HG03196 (cell line): ENCODE results near the gene ELF3.
"Not testable (repeated sequence)": the region's sequence is repeated elsewhere in the genome, so short reads cannot be mapped to it uniquely, and the experiment has no call there.

Experiments
- ATAC-seq: cut with Tn5 transposase; IDR thresholded peaks from one replicate; pipeline ENCODE4 v1.9.1; 2021; ENCODE audit not compliant: unreplicated experiment

The ELF3 gene

GRCh38 chr1:202007805-202008489 lies 2.4 kb upstream of the ELF3 start:
- no peak for ATAC-seq

- no peak for ATAC-seq
These were observed 834 bp upstream of the ELF3 start for GRCh38 chr1:202009326-202010179.

GRCh38 chr1:202011994-202012393 lies 1.6 kb downstream of the ELF3 start:
- no peak for ATAC-seq

GRCh38 chr1:202012544-202013478 lies 2.4 kb downstream of the ELF3 start:
- ATAC-seq: no peak

GRCh38 chr1:202013603-202014002 lies 3.2 kb downstream of the ELF3 start:
- ATAC-seq: no peak

GRCh38 chr1:202014060-202014459 lies 3.7 kb downstream of the ELF3 start:
- no peak for ATAC-seq

GRCh38 chr1:202014915-202015661 lies 4.7 kb downstream of the ELF3 start:
- ATAC-seq: no peak

- ATAC-seq: no peak
These were observed 5.2 kb downstream of the ELF3 start for GRCh38 chr1:202015662-202015937.

- no peak for ATAC-seq
These were observed 5.8 kb downstream of the ELF3 start for GRCh38 chr1:202016022-202016810.

- ATAC-seq: no peak
These were observed 6.7 kb downstream of the ELF3 start for GRCh38 chr1:202016811-202017748.

- no peak for ATAC-seq
These were observed 7.5 kb downstream of the ELF3 start for GRCh38 chr1:202017749-202018467.

GRCh38 chr1:202018468-202019234 lies 8.3 kb downstream of the ELF3 start:
- ATAC-seq: no peak

- ATAC-seq: not testable (repeated sequence)
These were observed 8.8 kb downstream of the ELF3 start for GRCh38 chr1:202019235-202019558.

- no peak for ATAC-seq
These were observed 12.6 kb downstream of the ELF3 start for GRCh38 chr1:202023001-202023433.

- no peak for ATAC-seq
These were observed 18.8 kb downstream of the ELF3 start for GRCh38 chr1:202029171-202029665.

- ATAC-seq: no peak
These were observed 19.3 kb downstream of the ELF3 start for GRCh38 chr1:202029727-202030126.

GRCh38 chr1:202031796-202032195 lies 21.4 kb downstream of the ELF3 start:
- no peak for ATAC-seq
